Subcutaneous adipose tissue (tissue), 4 donors: ENCODE measurements around the gene GFRAL. TPM values are rescaled to one million over a fixed set of nuclear protein-coding genes. Genes with fewer than 3 reads are reported as not detected.

Source experiments
- CTCF ChIP-seq: fragments of 450-650 bp; IDR thresholded peaks from one replicate; pipeline ENCODE4 v1.5.1; 2016; ENCODE audit warnings: low read depth, mild to moderate bottlenecking, control low read depth, antibody characterized with exemption, moderate library complexity
- total RNA-seq, 4 donors: library from RNA; depleted of rRNA; stranded (reverse); fragments of >200 nt; gene quantifications; one replicate each; pipeline ENCODE4 v1.1.0, GENCODE V29; 2016

GFRAL gene
- total RNA-seq, 4 donors from 2014 or later, result not detected

DNA sequence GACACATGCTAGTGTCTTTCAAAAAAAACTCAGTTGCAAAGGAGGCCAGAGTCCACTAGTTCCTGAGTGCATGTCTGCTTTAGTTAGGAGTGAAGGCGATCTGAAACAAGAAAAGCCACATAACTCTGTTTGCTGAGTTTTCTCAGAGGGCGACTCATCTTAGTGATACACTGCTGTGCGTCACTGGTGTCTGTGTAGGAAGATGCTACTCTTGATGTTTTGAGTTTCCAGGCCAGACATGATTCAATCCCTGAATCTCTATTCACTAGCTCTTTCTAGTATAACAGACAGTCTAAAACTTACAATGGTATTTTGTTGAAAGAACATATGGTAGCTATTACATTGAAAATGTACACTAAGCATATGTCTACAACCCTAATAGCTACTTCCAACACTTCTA is 60.9 kb downstream of the GFRAL start:
- TF ChIP-seq CTCF, result no peak

DNA sequence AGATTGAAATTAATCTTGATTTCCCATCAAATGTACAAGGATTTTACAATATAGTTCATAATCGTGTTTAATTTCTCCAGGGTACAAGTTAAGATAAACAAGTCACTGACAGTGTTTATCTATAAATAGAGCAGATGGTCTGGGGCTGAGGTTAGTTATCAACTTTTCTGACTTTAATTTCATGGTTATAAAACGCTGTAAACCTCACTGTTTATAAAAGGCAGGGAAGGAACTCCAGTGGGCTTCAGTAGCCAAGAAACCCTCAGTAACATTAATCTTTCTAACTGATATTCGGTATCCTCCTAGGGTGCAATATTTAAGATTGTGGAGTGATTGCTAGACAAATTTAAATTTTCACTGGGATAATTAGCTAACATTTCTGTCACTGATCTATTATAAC is 68.6 kb downstream of the GFRAL start:
- no peak for TF ChIP-seq CTCF

- no peak for TF ChIP-seq CTCF
Measured at GRCh38 chr6:55397986-55398385, 70.7 kb downstream of the GFRAL start.

DNA sequence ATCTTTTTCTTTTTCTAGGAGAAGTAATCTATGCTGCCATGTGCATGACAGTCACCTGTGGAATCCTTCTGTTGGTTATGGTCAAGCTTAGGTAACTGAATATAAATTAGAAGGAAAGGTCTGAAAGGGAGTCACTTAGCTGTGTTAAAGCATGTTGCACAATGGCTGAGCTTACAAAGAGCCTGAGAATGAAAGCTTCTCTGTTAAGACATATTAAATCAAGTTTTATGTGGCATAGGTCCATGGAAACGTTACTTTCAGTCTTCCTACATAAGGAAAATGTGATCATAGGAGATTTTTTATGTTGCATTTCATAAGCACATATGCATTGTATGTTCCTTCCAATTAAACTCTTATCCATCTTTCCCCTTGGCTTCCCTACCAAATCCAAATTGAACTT is 72.1 kb downstream of the GFRAL start:
- no peak for TF ChIP-seq CTCF

GRCh38 chr6:55405474-55406235 is 78.4 kb downstream of the GFRAL start:
- TF ChIP-seq CTCF, result no peak

GRCh38 chr6:55410674-55411073 is 83.4 kb downstream of the GFRAL start:
- TF ChIP-seq CTCF, result no peak

- TF ChIP-seq CTCF, result no peak
Measured at GRCh38 chr6:55423933-55424332, 96.7 kb downstream of the GFRAL start.
